Uterus (tissue), 4 donors: Measurements from ENCODE around the gene SPOPL. TPM values are rescaled to one million over a fixed set of nuclear protein-coding genes. Genes with fewer than 3 reads are reported as not detected.

ENCODE experiments used
- DNase-seq, 2 donors: peaks; one replicate each; pipeline ENCODE4 v3.0.0-alpha.2; 2019 to 2020
- H3K27ac ChIP-seq, 2 donors: fragments of 200-600 bp; sonication (generic); 1 replicate in 1 of 2; 2 replicates in 1 of 2; pipeline ENCODE4 v1.5.1; 2016 to 2018
- H3K27me3 ChIP-seq, 2 donors: fragments of 200-600 bp; sonication (generic); one replicate each; pipeline ENCODE4 v1.5.1; 2018 to 2019; ENCODE audit warnings: control low read depth in 1 of 2
- H3K36me3 ChIP-seq, 2 donors: fragments of 200-600 bp; sonication (generic); one replicate each; pipeline ENCODE4 v1.5.1; 2019; ENCODE audit warnings: control low read depth in 1 of 2
- H3K4me1 ChIP-seq, 2 donors: fragments of 200-600 bp; sonication (generic); one replicate each; pipeline ENCODE4 v1.5.1; 2018 to 2019; ENCODE audit warnings: control low read depth in 1 of 2
- H3K4me3 ChIP-seq, 2 donors: fragments of 200-600 bp; sonication (generic); 1 replicate in 1 of 2; 2 replicates in 1 of 2; pipeline ENCODE4 v1.5.1; 2018 to 2019; ENCODE audit warnings: mild to moderate bottlenecking in 1 of 2
- H3K9me3 ChIP-seq, 2 donors: fragments of 200-600 bp; sonication (generic); one replicate each; pipeline ENCODE4 v1.5.1; 2019; ENCODE audit warnings: control low read depth in 1 of 2
- POLR2A ChIP-seq, 2 donors: fragments of 450-650 bp; IDR thresholded peaks; one replicate each; pipeline ENCODE4 v1.6.1; 2016; ENCODE audit warnings: antibody characterized with exemption in 2 of 2, mild to moderate bottlenecking in 1 of 2, moderate library complexity in 1 of 2
- intact Hi-C: fragments of 100-400 bp; cut with DNase I; formaldehyde crosslinking; loops from one replicate; pipeline ENCODE4 v1.15.1; 2023; ENCODE audit warnings: low total_unique reads
- total RNA-seq, 4 donors: library from RNA; depleted of rRNA in 3 of 4; stranded (reverse); fragments of >200 nt in 3 of 4; gene quantifications; one replicate each; pipeline versions ENCODE4 v1.1.0 to v1.2.4, GENCODE V29; 2014 to 2023
- TF ChIP-seq, protein P1 (sequence below), 4 experiments: fragments of 200-600 bp in 2 of 4; fragments of 450-650 bp in 2 of 4; sonication (generic) in 2 of 4; IDR thresholded peaks; one replicate each; pipeline ENCODE4 v1.5.1; 2016 to 2019; ENCODE audit warnings: antibody characterized with exemption in 4 of 4, mild to moderate bottlenecking in 2 of 4, moderate library complexity in 1 of 4
- donor health status: DM: yes; HTN: yes; CAD: no.

Gene SPOPL
- total RNA-seq, 4 donors from 2014 or later, result 19.2 to 40.6 (median 26.8) TPM

- Histone ChIP-seq H3K27ac (peak overlapping the region in 1 of 2 donors; percentile 88), H3K27me3 (no peaks in the 10 kb centered on the region), H3K4me3 (no peak overlapping the region), H3K4me1 (no peaks in the 10 kb centered on the region), H3K9me3 (no peaks in the 10 kb centered on the region), H3K36me3 (no peaks in the 10 kb centered on the region)
- TF ChIP-seq POLR2A (IDR thresholded peaks at IDR 0.05), result no peak
- TF ChIP-seq, protein P1, sequence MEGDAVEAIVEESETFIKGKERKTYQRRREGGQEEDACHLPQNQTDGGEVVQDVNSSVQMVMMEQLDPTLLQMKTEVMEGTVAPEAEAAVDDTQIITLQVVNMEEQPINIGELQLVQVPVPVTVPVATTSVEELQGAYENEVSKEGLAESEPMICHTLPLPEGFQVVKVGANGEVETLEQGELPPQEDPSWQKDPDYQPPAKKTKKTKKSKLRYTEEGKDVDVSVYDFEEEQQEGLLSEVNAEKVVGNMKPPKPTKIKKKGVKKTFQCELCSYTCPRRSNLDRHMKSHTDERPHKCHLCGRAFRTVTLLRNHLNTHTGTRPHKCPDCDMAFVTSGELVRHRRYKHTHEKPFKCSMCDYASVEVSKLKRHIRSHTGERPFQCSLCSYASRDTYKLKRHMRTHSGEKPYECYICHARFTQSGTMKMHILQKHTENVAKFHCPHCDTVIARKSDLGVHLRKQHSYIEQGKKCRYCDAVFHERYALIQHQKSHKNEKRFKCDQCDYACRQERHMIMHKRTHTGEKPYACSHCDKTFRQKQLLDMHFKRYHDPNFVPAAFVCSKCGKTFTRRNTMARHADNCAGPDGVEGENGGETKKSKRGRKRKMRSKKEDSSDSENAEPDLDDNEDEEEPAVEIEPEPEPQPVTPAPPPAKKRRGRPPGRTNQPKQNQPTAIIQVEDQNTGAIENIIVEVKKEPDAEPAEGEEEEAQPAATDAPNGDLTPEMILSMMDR (IDR thresholded peaks at IDR 0.05), result no peak
- intact Hi-C loops, result no loop called here
- no peak for DNase-seq
Observed at GRCh38 chr2:138504546-138505235, 3.1 kb downstream of the SPOPL start.

GRCh38 chr2:138507267-138507666, 5.7 kb downstream of the SPOPL start:
- Histone ChIP-seq H3K27ac (no peak overlapping the region), H3K9me3 (no peaks in the 10 kb centered on the region), H3K36me3 (no peaks in the 10 kb centered on the region), H3K4me1 (no peaks in the 10 kb centered on the region), H3K4me3 (no peak overlapping the region), H3K27me3 (no peaks in the 10 kb centered on the region)
- TF ChIP-seq, protein P1 (IDR thresholded peaks at IDR 0.05), result no peak
- DNase-seq, result no peak
- intact Hi-C loops, result no loop called here

GRCh38 chr2:138510319-138510718, 8.7 kb downstream of the SPOPL start:
- intact Hi-C loops, result no loop called here
- H3K9me3 ChIP-seq, result no peaks in the 10 kb centered on the region
- H3K27me3 ChIP-seq, result no peaks in the 10 kb centered on the region
- no peak overlapping the region for H3K27ac ChIP-seq
- H3K36me3 ChIP-seq, result no peaks in the 10 kb centered on the region
- H3K4me1 ChIP-seq, result no peaks in the 10 kb centered on the region
- TF ChIP-seq, protein P1 (IDR thresholded peaks at IDR 0.05), result no peak
- no peak for TF ChIP-seq POLR2A (IDR thresholded peaks at IDR 0.05)
- DNase-seq, result no peak
- no peak overlapping the region for H3K4me3 ChIP-seq

- no peak overlapping the region for H3K27ac ChIP-seq
- no peak for DNase-seq
- H3K36me3 ChIP-seq, result no peaks in the 10 kb centered on the region
- H3K4me1 ChIP-seq, result no peaks in the 10 kb centered on the region
- H3K9me3 ChIP-seq, result no peaks in the 10 kb centered on the region
- H3K4me3 ChIP-seq, result no peak overlapping the region
- TF ChIP-seq, protein P1 (IDR thresholded peaks at IDR 0.05), result no peak
- no peak for TF ChIP-seq POLR2A (IDR thresholded peaks at IDR 0.05)
- intact Hi-C loops, result no loop called here
- no peaks in the 10 kb centered on the region for H3K27me3 ChIP-seq
Observed at GRCh38 chr2:138512672-138513071, 11.1 kb downstream of the SPOPL start.

- Histone ChIP-seq H3K4me1 (peaks cover 0 to 3% of the 10 kb centered on the region in 2 donors), H3K27me3 (no peaks in the 10 kb centered on the region), H3K4me3 (no peak overlapping the region), H3K27ac (no peak overlapping the region), H3K9me3 (no peaks in the 10 kb centered on the region), H3K36me3 (no peaks in the 10 kb centered on the region)
- TF ChIP-seq, protein P1 (IDR thresholded peaks at IDR 0.05), result no peak
- no peak for TF ChIP-seq POLR2A (IDR thresholded peaks at IDR 0.05)
- intact Hi-C loops, result no loop called here
- no peak for DNase-seq
Observed at GRCh38 chr2:138514173-138514572, 12.6 kb downstream of the SPOPL start.
